ENCODE results near the gene NUCB1.
A peak's percentile ranks its signal among the peaks of the same experiment; 100 is the strongest.

The NUCB1 gene

GRCh38 chr19:48938256-48938655 lies 38.1 kb downstream of the NUCB1 start:
- no peak for DNase-seq

GRCh38 chr19:48940902-48941301 lies 40.8 kb downstream of the NUCB1 start:
- DNase-seq: no peak

- DNase-seq: no peak
Measured at GRCh38 chr19:48943081-48943480, 43.0 kb downstream of the NUCB1 start.

- no peak for DNase-seq
Measured at GRCh38 chr19:48945415-48945814, 45.3 kb downstream of the NUCB1 start.

- DNase-seq: no peak
Measured at GRCh38 chr19:48945817-48946216, 45.7 kb downstream of the NUCB1 start.

GRCh38 chr19:48946463-48947257 lies 46.5 kb downstream of the NUCB1 start:
- no peak for DNase-seq

- no peak for DNase-seq
Measured at GRCh38 chr19:48947258-48947542, 47.1 kb downstream of the NUCB1 start.

- no peak for DNase-seq
Measured at GRCh38 chr19:48950159-48950558, 50.0 kb downstream of the NUCB1 start.

GRCh38 chr19:48950830-48951519 lies 50.9 kb downstream of the NUCB1 start:
- DNase-seq: no peak

- no peak for DNase-seq
Measured at GRCh38 chr19:48953141-48953540, 53.0 kb downstream of the NUCB1 start.

GRCh38 chr19:48953990-48954594 lies 54.0 kb downstream of the NUCB1 start:
- DNase-seq: no peak

GRCh38 chr19:48954595-48955307 lies 54.6 kb downstream of the NUCB1 start, which contains the start of gene BAX:
BAX (plus strand) TSS chr19:48954875; CDS start chr19:48954929, 54 bp downstream.
- peak; percentile 99 for DNase-seq

- DNase-seq: no peak
Measured at GRCh38 chr19:48955308-48955958, 55.3 kb downstream of the NUCB1 start.

GRCh38 chr19:48958006-48958405 lies 57.9 kb downstream of the NUCB1 start:
- no peak for DNase-seq

- DNase-seq: no peak
Measured at GRCh38 chr19:48959341-48960239, 59.5 kb downstream of the NUCB1 start.

- DNase-seq: no peak
Measured at GRCh38 chr19:48961051-48961649, 61.0 kb downstream of the NUCB1 start.

- no peak for DNase-seq
Measured at GRCh38 chr19:48961673-48962028, 61.5 kb downstream of the NUCB1 start.

GRCh38 chr19:48962029-48962848 lies 62.1 kb downstream of the NUCB1 start:
- DNase-seq: no peak

GRCh38 chr19:48962849-48963165 lies 62.7 kb downstream of the NUCB1 start:
- no peak for DNase-seq

GRCh38 chr19:48963371-48964204 lies 63.5 kb downstream of the NUCB1 start:
- DNase-seq: no peak

Measured in NCI-H1105 (cell line).